GM12878 (cell line): Measurements from ENCODE around the gene PLXNC1. TPM values are rescaled to one million over a fixed set of nuclear protein-coding genes. Genes with fewer than 3 reads are reported as not detected.

Experiments used
- CBFB ChIP-seq: IDR thresholded peaks from 2 replicates; pipeline ENCODE4 v1.6.1; 2016; ENCODE audit warnings: antibody characterized with exemption, low read depth
- CBX3 ChIP-seq: fragments of 200-600 bp; sonication (generic); IDR thresholded peaks from 2 replicates; pipeline ENCODE4 v1.6.1; 2016; ENCODE audit warnings: low read depth, borderline replicate concordance
- CHD4 ChIP-seq: fragments of 200-600 bp; sonication (generic); IDR thresholded peaks from 2 replicates; pipeline ENCODE4 v1.6.1; 2016; ENCODE audit warnings: mild to moderate bottlenecking
- CREB1 ChIP-seq: IDR thresholded peaks from 2 replicates; pipeline ENCODE4 v1.6.1; 2012; ENCODE audit warnings: low read depth, mild to moderate bottlenecking, inconsistent platforms
- CREM ChIP-seq: IDR thresholded peaks from 2 replicates; pipeline ENCODE4 v1.6.1; 2014; ENCODE audit warnings: antibody characterized with exemption, low read depth
- GATAD2B ChIP-seq: fragments of 450-650 bp; conservative IDR thresholded peaks from 2 replicates; pipeline ENCODE4 v1.6.1; 2017; ENCODE audit warnings: low read depth, mild to moderate bottlenecking, moderate library complexity
- HDAC2 ChIP-seq: fragments of 200-600 bp; sonication (generic); IDR thresholded peaks from 2 replicates; pipeline ENCODE4 v1.6.1; 2017
- KAT2A ChIP-seq: conservative IDR thresholded peaks from 2 replicates; pipeline ENCODE4 v1.6.1; 2011; ENCODE audit warnings: low read depth, low read length; ENCODE audit not compliant: control insufficient read depth
- MAX ChIP-seq: IDR thresholded peaks from 2 replicates; pipeline ENCODE4 v1.6.1; 2012; ENCODE audit warnings: low read depth, low read length, improper control_type of control experiment
- PAX5 ChIP-seq: IDR thresholded peaks from 2 replicates; pipeline ENCODE4 v1.6.1; 2011; ENCODE audit warnings: low read depth, low read length, borderline replicate concordance
- PAX8 ChIP-seq: fragments of 450-650 bp; IDR thresholded peaks from 2 replicates; pipeline ENCODE4 v1.6.1; 2017; ENCODE audit warnings: mild to moderate bottlenecking, moderate library complexity
- RBBP5 ChIP-seq: fragments of 200-600 bp; sonication (generic); conservative IDR thresholded peaks from 2 replicates; pipeline ENCODE4 v1.6.1; 2016
- RUNX3 ChIP-seq: IDR thresholded peaks from 2 replicates; pipeline ENCODE4 v1.6.1; 2012; ENCODE audit warnings: low read length, inconsistent platforms
- SMAD1 ChIP-seq: fragments of 450-650 bp; IDR thresholded peaks from 2 replicates; pipeline ENCODE4 v1.6.1; 2018; ENCODE audit warnings: mild to moderate bottlenecking, low read depth; ENCODE audit not compliant: partially characterized antibody
- SMAD5 ChIP-seq: IDR thresholded peaks from 2 replicates; pipeline ENCODE4 v1.6.1; 2016; ENCODE audit warnings: antibody characterized with exemption, low read depth
- ZBTB33 ChIP-seq: fragments of 450-650 bp; IDR thresholded peaks from 2 replicates; pipeline ENCODE4 v1.6.1; 2017; ENCODE audit warnings: mild to moderate bottlenecking
- ZNF274 ChIP-seq: IDR thresholded peaks from one replicate; pipeline ENCODE4 v1.8.0; 2011; ENCODE audit not compliant: insufficient read length, insufficient read depth
- polyA plus RNA-seq, 11 experiments: library from polyadenylated mRNA; depleted of rRNA in 4 of 11; unstranded in 6 of 11; stranded (reverse) in 5 of 11; fragments of >200 nt; fragmentation: Nextera tagmentation in 4 of 11; fragmentation: Illumina TruSeq in 1 of 11; extraction: Ambion mirVana in 4 of 11; extraction: Trizol in 1 of 11; gene quantifications; 1 replicate in 1 of 11; 2 replicates in 10 of 11; pipeline versions ENCODE4 v1.2.1 to v1.2.3, GENCODE V29; 2011 to 2016; ENCODE audit warnings: inconsistent platforms in 2 of 11, missing spikeins in 2 of 11, low read depth in 1 of 11
- total RNA-seq, 4 experiments: library from RNA; depleted of rRNA in 3 of 4; stranded (reverse); fragments of >200 nt in 3 of 4; fragmentation: Illumina TruSeq in 1 of 4; extraction: Trizol in 1 of 4; gene quantifications; 2 replicates each; pipeline versions ENCODE4 v1.2.1 to v1.2.3, GENCODE V29; 2013 to 2021
- TF ChIP-seq, protein P1 (sequence below): fragments of 450-650 bp; IDR thresholded peaks from 2 replicates; pipeline ENCODE4 v1.6.1; 2016; ENCODE audit warnings: mild to moderate bottlenecking
- TF ChIP-seq, protein P2 (sequence below): IDR thresholded peaks from 2 replicates; pipeline ENCODE4 v1.6.1; 2012; ENCODE audit warnings: low read depth, low read length, improper control_type of control experiment
- TF ChIP-seq, protein P3 (sequence below): fragments of 150-350 bp; IDR thresholded peaks from 2 replicates; pipeline ENCODE4 v1.6.1; 2016; ENCODE audit warnings: low read depth, low read length

Gene PLXNC1
- total and polyA plus RNA-seq, 10 of the 15 experiments (the other 5 are each of a cell fraction or from before 2014, with no cell fraction given): 5.2 to 41.2 (median 24.6) TPM

GRCh38 chr12:94133964-94134795 is 14.2 kb upstream of the PLXNC1 start (continued):
- TF ChIP-seq, protein P1, sequence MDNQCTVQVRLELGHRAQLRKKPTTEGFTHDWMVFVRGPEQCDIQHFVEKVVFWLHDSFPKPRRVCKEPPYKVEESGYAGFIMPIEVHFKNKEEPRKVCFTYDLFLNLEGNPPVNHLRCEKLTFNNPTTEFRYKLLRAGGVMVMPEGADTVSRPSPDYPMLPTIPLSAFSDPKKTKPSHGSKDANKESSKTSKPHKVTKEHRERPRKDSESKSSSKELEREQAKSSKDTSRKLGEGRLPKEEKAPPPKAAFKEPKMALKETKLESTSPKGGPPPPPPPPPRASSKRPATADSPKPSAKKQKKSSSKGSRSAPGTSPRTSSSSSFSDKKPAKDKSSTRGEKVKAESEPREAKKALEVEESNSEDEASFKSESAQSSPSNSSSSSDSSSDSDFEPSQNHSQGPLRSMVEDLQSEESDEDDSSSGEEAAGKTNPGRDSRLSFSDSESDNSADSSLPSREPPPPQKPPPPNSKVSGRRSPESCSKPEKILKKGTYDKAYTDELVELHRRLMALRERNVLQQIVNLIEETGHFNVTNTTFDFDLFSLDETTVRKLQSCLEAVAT: no peak
- TF ChIP-seq PAX8 (no peak), CREB1 (no peak), CBFB (no peak), ZBTB33 (no peak), MAX (no peak), CREM (no peak), SMAD5 (no peak), PAX5 (no peak), RBBP5 (no peak), GATAD2B (no peak), KAT2A (no peak), CHD4 (no peak), SMAD1 (no peak), HDAC2 (no peak), RUNX3 (peak; percentile 36; the same call in 1 of the 2 replicates), ZNF274 (no peak), CBX3 (no peak)
- TF ChIP-seq, protein P2, sequence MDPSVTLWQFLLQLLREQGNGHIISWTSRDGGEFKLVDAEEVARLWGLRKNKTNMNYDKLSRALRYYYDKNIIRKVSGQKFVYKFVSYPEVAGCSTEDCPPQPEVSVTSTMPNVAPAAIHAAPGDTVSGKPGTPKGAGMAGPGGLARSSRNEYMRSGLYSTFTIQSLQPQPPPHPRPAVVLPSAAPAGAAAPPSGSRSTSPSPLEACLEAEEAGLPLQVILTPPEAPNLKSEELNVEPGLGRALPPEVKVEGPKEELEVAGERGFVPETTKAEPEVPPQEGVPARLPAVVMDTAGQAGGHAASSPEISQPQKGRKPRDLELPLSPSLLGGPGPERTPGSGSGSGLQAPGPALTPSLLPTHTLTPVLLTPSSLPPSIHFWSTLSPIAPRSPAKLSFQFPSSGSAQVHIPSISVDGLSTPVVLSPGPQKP: no peak
- TF ChIP-seq, protein P3, sequence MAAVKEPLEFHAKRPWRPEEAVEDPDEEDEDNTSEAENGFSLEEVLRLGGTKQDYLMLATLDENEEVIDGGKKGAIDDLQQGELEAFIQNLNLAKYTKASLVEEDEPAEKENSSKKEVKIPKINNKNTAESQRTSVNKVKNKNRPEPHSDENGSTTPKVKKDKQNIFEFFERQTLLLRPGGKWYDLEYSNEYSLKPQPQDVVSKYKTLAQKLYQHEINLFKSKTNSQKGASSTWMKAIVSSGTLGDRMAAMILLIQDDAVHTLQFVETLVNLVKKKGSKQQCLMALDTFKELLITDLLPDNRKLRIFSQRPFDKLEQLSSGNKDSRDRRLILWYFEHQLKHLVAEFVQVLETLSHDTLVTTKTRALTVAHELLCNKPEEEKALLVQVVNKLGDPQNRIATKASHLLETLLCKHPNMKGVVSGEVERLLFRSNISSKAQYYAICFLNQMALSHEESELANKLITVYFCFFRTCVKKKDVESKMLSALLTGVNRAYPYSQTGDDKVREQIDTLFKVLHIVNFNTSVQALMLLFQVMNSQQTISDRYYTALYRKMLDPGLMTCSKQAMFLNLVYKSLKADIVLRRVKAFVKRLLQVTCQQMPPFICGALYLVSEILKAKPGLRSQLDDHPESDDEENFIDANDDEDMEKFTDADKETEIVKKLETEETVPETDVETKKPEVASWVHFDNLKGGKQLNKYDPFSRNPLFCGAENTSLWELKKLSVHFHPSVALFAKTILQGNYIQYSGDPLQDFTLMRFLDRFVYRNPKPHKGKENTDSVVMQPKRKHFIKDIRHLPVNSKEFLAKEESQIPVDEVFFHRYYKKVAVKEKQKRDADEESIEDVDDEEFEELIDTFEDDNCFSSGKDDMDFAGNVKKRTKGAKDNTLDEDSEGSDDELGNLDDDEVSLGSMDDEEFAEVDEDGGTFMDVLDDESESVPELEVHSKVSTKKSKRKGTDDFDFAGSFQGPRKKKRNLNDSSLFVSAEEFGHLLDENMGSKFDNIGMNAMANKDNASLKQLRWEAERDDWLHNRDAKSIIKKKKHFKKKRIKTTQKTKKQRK: no peak
